Measurements from ENCODE around the gene CLCNKB.
A peak's percentile ranks its signal among the peaks of the same experiment; 100 is the strongest.

DNA sequence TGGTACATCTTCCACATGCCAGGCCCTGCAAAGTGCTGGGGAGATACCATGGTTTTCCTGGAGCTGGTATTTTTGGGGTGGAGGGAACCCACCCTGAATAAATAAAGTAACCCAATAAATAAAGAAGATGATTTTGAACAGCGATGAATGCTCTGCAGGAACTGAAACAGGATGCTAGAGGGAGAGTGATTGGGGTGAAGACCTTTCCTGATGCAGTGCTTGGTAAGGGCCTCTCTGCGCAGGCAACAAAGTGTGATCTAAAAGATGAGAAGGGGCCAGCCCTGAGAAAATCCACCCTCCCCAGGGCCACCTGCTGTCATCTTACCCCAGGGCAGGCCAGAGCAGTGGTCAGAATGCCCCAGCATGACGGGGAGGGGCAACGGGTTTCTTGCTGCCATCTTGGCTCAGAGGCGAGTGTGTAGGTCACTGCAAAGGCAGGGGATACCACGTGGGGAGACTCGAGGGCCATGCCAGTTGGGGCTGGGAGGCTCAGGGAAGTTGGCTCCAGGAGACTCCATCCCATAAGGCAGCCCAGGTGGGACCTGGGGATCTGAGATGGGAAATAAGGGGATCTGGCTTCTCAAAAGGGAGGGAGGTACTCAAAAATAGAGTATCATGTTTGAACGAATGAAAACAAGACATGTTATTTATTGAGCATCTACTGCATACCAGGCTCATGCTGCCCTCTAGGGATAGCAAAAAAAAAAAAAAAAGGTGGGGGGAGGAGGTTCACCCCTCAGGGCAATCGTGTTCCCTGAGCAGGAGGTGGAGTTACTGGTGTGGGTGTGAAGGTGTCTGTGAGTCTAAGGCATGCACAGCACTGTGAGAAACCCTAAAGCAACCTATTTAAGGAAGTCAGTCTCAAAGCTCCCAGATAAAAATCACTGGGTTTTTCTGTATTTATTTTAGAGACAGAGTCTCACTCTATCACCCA lies 36.8 kb upstream of the CLCNKB start:
- TF ChIP-seq POLR2A (IDR thresholded peaks at IDR 0.05; ENCODE audit: borderline replicate concordance, extremely low read depth, insufficient read depth, insufficient read length), result no peak
- TF ChIP-seq, protein P1, sequence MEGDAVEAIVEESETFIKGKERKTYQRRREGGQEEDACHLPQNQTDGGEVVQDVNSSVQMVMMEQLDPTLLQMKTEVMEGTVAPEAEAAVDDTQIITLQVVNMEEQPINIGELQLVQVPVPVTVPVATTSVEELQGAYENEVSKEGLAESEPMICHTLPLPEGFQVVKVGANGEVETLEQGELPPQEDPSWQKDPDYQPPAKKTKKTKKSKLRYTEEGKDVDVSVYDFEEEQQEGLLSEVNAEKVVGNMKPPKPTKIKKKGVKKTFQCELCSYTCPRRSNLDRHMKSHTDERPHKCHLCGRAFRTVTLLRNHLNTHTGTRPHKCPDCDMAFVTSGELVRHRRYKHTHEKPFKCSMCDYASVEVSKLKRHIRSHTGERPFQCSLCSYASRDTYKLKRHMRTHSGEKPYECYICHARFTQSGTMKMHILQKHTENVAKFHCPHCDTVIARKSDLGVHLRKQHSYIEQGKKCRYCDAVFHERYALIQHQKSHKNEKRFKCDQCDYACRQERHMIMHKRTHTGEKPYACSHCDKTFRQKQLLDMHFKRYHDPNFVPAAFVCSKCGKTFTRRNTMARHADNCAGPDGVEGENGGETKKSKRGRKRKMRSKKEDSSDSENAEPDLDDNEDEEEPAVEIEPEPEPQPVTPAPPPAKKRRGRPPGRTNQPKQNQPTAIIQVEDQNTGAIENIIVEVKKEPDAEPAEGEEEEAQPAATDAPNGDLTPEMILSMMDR (IDR thresholded peaks at IDR 0.05 in 2 of 3, conservative IDR thresholded peaks at IDR 0.05 in 1 of 3; ENCODE audit: borderline replicate concordance in 1 of 3, insufficient read depth in 1 of 3, low read depth in 2 of 3, low read length in 2 of 3), result peak; percentile 20 to 45 (median 44); a peak in 4 of 6 replicates
- TF ChIP-seq, protein P2, sequence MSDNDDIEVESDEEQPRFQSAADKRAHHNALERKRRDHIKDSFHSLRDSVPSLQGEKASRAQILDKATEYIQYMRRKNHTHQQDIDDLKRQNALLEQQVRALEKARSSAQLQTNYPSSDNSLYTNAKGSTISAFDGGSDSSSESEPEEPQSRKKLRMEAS (IDR thresholded peaks at IDR 0.05), result no peak
- TF ChIP-seq, protein P3, sequence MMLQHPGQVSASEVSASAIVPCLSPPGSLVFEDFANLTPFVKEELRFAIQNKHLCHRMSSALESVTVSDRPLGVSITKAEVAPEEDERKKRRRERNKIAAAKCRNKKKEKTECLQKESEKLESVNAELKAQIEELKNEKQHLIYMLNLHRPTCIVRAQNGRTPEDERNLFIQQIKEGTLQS (IDR thresholded peaks at IDR 0.05), result no peak
- no peak for TF ChIP-seq ZNF274 (IDR thresholded peaks at IDR 0.05; ENCODE audit: low read depth, low read length)
- peak; percentile 61 for TF ChIP-seq RAD21 (IDR thresholded peaks at IDR 0.05; ENCODE audit: low read depth)
- TF ChIP-seq ELF1 (IDR thresholded peaks at IDR 0.05; ENCODE audit: borderline replicate concordance, low read depth), result no peak
- no peak for TF ChIP-seq YY1 (IDR thresholded peaks at IDR 0.05; ENCODE audit: extremely low read depth, insufficient replicate concordance, low read depth, low read length)
- no peak for TF ChIP-seq CBX3 (IDR thresholded peaks at IDR 0.05; ENCODE audit: low read depth)

Data from HCT116 (cell line).